K562 (cell line): Measurements from ENCODE around the gene GLMN. TPM values are rescaled to one million over a fixed set of nuclear protein-coding genes. Genes with fewer than 3 reads are reported as not detected.

Experiments
- ATAC-seq: fragments of 200-7000 bp; cut with Tn5 transposase; 3 replicates; pipeline ENCODE4 v1.9.1; 2020; ENCODE audit warnings: moderate library complexity
- BruUV-seq: library from RNA; stranded (reverse); fragments of 400-500 nt; replicated peaks from 2 replicates; lab custom pipeline; 2021; lab: Mats Ljungman, UMichigan
- CTCF ChIA-PET: fragments of 300-600 bp; formaldehyde crosslinking; extraction: SDS; loops from one replicate; lab custom pipeline; 2021; ENCODE audit warnings: low intra/inter-chr PET ratio; lab: Yijun Ruan, JAX
- POLR2A ChIA-PET: fragments of 300-600, 350-650 bp; sonication (Branson Sonifier 250); formaldehyde crosslinking; extraction: SDS; loops from one replicate; lab custom pipeline; 2021; ENCODE audit warnings: antibody characterized with exemption, inconsistent platforms; lab: Yijun Ruan, JAX
- DNase-seq, 4 experiments: peaks; one replicate each; pipeline versions ENCODE4 v3.0.0 to v3.0.0-alpha.2; 2011 to 2018; ENCODE audit warnings: low spot score in 3 of 4, mixed read lengths in 3 of 4; ENCODE audit errors: extremely low read depth in 1 of 4
- FAIRE-seq: peaks from 2 replicates; lab custom pipeline; 2011; peaks lifted over from hg19 to GRCh38; lab: Jason Lieb, UNC
- H2AFZ ChIP-seq: 2 replicates; pipeline ENCODE4 v1.6.0; 2011; ENCODE audit warnings: low read depth, low read length, control low read depth, inconsistent platforms
- H3K27ac ChIP-seq: fragments of 200-600 bp; 3 replicates; pipeline ENCODE4 v1.8.0; 2011; ENCODE audit warnings: low read depth, mild to moderate bottlenecking, control low read depth, inconsistent platforms, low read length, moderate library complexity, mixed read lengths; ENCODE audit errors: extremely low read depth
- H3K27me3 ChIP-seq, 2 experiments: fragments of 300-600 bp in 1 of 2; 2 replicates in 1 of 2; 3 replicates in 1 of 2; pipeline versions ENCODE4 v1.6.0 to v1.8.0; 2011; ENCODE audit warnings: inconsistent platforms in 2 of 2, low read length in 2 of 2, mild to moderate bottlenecking in 1 of 2, mixed read lengths in 1 of 2, moderate library complexity in 1 of 2; ENCODE audit not compliant: control insufficient read depth in 2 of 2, insufficient read depth in 2 of 2
- H3K36me3 ChIP-seq: fragments of 300-600 bp; 3 replicates; pipeline ENCODE4 v1.8.0; 2011; ENCODE audit warnings: mild to moderate bottlenecking, low read length, inconsistent platforms; ENCODE audit not compliant: control insufficient read depth, insufficient read depth
- H3K4me1 ChIP-seq, 2 experiments: fragments of 200-600 bp in 1 of 2; replicated peaks in 1 of 2; 2 replicates in 1 of 2; 3 replicates in 1 of 2; pipeline versions ENCODE4 v1.5.1 to v1.8.0; 2011; ENCODE audit warnings: inconsistent platforms in 2 of 2, low read length in 2 of 2, mild to moderate bottlenecking in 1 of 2, mixed read lengths in 1 of 2, moderate library complexity in 1 of 2; ENCODE audit not compliant: control insufficient read depth in 2 of 2, insufficient read depth in 2 of 2
- H3K4me2 ChIP-seq: 2 replicates; pipeline ENCODE4 v1.6.1; 2011; ENCODE audit warnings: low read length, control low read depth, inconsistent platforms, mixed read lengths; ENCODE audit not compliant: insufficient read depth
- H3K4me3 ChIP-seq: fragments of 200-600 bp; sonication (generic), shearing (Covaris generic); 2 replicates; pipeline ENCODE4 v1.5.1; 2016; ENCODE audit warnings: control low read depth, inconsistent platforms
- H3K79me2 ChIP-seq: fragments of 200-600 bp; 3 replicates; pipeline ENCODE4 v1.8.0; 2011; ENCODE audit warnings: low read length, inconsistent platforms; ENCODE audit not compliant: control insufficient read depth, insufficient read depth
- H3K9ac ChIP-seq, 2 experiments: 2 replicates each; pipeline versions ENCODE4 v1.6.0 to v1.6.1; 2011; ENCODE audit warnings: low read depth in 2 of 2, low read length in 2 of 2, control low read depth in 1 of 2, inconsistent platforms in 1 of 2, mild to moderate bottlenecking in 1 of 2, mixed read lengths in 1 of 2; ENCODE audit not compliant: insufficient read depth in 1 of 2
- H3K9me1 ChIP-seq: one replicate; pipeline ENCODE4 v1.6.0; 2011; ENCODE audit warnings: inconsistent platforms, mild to moderate bottlenecking, low read length, moderate library complexity; ENCODE audit not compliant: control insufficient read depth, insufficient read depth
- H3K9me3 ChIP-seq: replicated peaks from 2 replicates; pipeline ENCODE4 v1.5.1; 2011; ENCODE audit warnings: low read depth, low read length, inconsistent platforms; ENCODE audit not compliant: control insufficient read depth, insufficient read depth
- H4K20me1 ChIP-seq: replicated peaks from 2 replicates; pipeline ENCODE4 v1.6.1; 2011; ENCODE audit warnings: low read length, inconsistent platforms, mixed read lengths; ENCODE audit not compliant: control insufficient read depth, insufficient read depth
- DEAF1 ChIP-seq: fragments of 450-650 bp; formaldehyde crosslinking; IDR thresholded peaks from 2 replicates; pipeline ENCODE4 v1.4.0; 2020; ENCODE audit warnings: mild to moderate bottlenecking, moderate library complexity
- MAFK ChIP-seq: IDR thresholded peaks from 2 replicates; pipeline ENCODE4 v1.6.1; 2011; ENCODE audit warnings: low read length, improper control_type of control experiment
- POLR3A ChIP-seq: IDR thresholded peaks from 2 replicates; pipeline ENCODE4 v1.6.1; 2011; ENCODE audit warnings: borderline replicate concordance, mild to moderate bottlenecking, moderate library complexity; ENCODE audit not compliant: insufficient read length, insufficient read depth; ENCODE audit errors: extremely low read depth
- SPI1 ChIP-seq: IDR thresholded peaks from 2 replicates; pipeline ENCODE4 v1.6.1; 2011; ENCODE audit warnings: low read depth, low read length, control low read depth, borderline replicate concordance
- SRSF1 ChIP-seq: fragments of 200-400 bp; formaldehyde crosslinking; IDR thresholded peaks from 2 replicates; pipeline ENCODE4 v1.6.1; 2017; ENCODE audit warnings: mild to moderate bottlenecking, low read depth, low read length, moderate library complexity
- U2AF2 ChIP-seq: fragments of 200-400 bp; formaldehyde crosslinking; optimal IDR thresholded peaks from 2 replicates; pipeline ENCODE3; 2017; ENCODE audit warnings: low read depth, mild to moderate bottlenecking, low read length
- ZBTB1 ChIP-seq: sonication (generic); formaldehyde crosslinking; IDR thresholded peaks from 2 replicates; pipeline ENCODE4 v1.8.1; 2023; ENCODE audit warnings: missing genetic modification reagents, low read depth, mild to moderate bottlenecking, borderline replicate concordance
- ZNF695 ChIP-seq: fragments of 450-650 bp; formaldehyde crosslinking; IDR thresholded peaks from 2 replicates; pipeline ENCODE4 v1.4.0; 2020; ENCODE audit warnings: mild to moderate bottlenecking, moderate library complexity
- WGBS: fragments of 100-300 bp; shearing (Covaris generic); methylation state at CpG from one replicate; pipeline ENCODE4 v1.1.6; 2016; ENCODE audit warnings: low coverage, mixed read lengths; ENCODE audit not compliant: insufficient coverage; ENCODE audit errors: missing lambda C conversion rate; 5-methylcytosine and 5-hydroxymethylcytosine counted together
- in situ Hi-C: fragments of 300-500 bp; cut with MboI; formaldehyde crosslinking; loops from 4 replicates; pipeline ENCODE4 v1.15.0; 2018; ENCODE audit warnings: inconsistent platforms, mixed read lengths
- intact Hi-C: fragments of 100-400 bp; cut with micrococcal nuclease; formaldehyde crosslinking; loops from 2 replicates; pipeline ENCODE4 v1.14.2; 2022
- polyA plus RNA-seq, 8 experiments: library from polyadenylated mRNA; depleted of rRNA in 4 of 8; stranded (reverse) in 5 of 8; unstranded in 3 of 8; fragments of >200 nt; fragmentation: Nextera tagmentation in 2 of 8; fragmentation: Illumina TruSeq in 1 of 8; extraction: Ambion mirVana in 2 of 8; extraction: Trizol in 1 of 8; gene quantifications; 2 replicates each; pipeline versions ENCODE4 v1.2.1 to v1.2.3, GENCODE V29; 2011 to 2014; ENCODE audit warnings: inconsistent platforms in 1 of 8, missing spikeins in 1 of 8
- total RNA-seq, 7 experiments: library from RNA; depleted of rRNA in 6 of 7; stranded (reverse); fragments of >200 nt in 6 of 7; fragmentation: Illumina TruSeq in 2 of 7; extraction: Trizol in 2 of 7; gene quantifications; 2 replicates each; pipeline versions ENCODE4 v1.2.1 to v1.2.3, GENCODE V29; 2011 to 2021; ENCODE audit warnings: low replicate concordance in 1 of 7

The GLMN gene
- total and polyA plus RNA-seq, 9 of the 15 experiments (the other 6 are each of a cell fraction or from before 2014, with no cell fraction given) = 13.0 to 24.8 (median 19.0) TPM

DNA sequence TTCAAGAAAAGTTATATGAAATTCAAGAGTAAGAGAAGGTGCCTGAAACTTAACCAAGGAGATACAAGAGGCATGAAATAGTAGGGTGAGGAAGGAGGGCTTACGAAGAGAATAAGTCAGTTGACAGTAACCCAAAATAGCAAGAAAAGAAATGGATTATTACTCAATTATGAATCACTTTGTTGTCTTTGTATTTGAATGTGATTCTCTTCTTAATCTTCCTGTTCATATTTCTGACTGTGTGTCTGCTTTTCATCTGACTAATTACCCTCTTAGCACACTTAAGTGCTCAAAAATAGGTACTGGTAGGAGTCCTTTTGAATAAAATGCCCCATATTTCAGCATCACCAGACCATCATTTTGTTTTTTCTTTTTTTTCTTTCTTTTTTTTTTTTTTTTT is 39.4 kb downstream of the GLMN start:
- DNase-seq (no peak), FAIRE-seq (no peak), ATAC-seq (no peak)
- H3K9me1 ChIP-seq = no peaks in the 10 kb centered on the region
- H3K9ac ChIP-seq = no peak overlapping the region
- no peak overlapping the region for H3K4me2 ChIP-seq
- no peak overlapping the region for H3K4me3 ChIP-seq
- no TSS peak for BruUV-seq
- in situ Hi-C loops = no loop called here
- no peaks in the 10 kb centered on the region for H3K9me3 ChIP-seq
- H2AFZ ChIP-seq = no peak overlapping the region
- ChIA-PET CTCF (no interaction called here), POLR2A (interaction anchor here (1.7 kb wide), 1 partner anchor 13 kb away, joined by 6 read pairs; no protein-coding TSS in a partner anchor)
- intact Hi-C loops = no loop called here
- no peaks in the 10 kb centered on the region for H3K79me2 ChIP-seq
- TF ChIP-seq SPI1 (no peak), ZNF695 (no peak), DEAF1 (CRISPR knock-in tag) (no peak), MAFK (no peak), POLR3A (no peak), U2AF2 (no peak), SRSF1 (no peak), ZBTB1 (CRISPR knock-in tag) (no peak)
- H3K27ac ChIP-seq = no peak overlapping the region
- no peaks in the 10 kb centered on the region for H3K27me3 ChIP-seq
- H3K36me3 ChIP-seq = peaks cover 26% of the 10 kb centered on the region; the same call in 1 of the 3 replicates
- no peaks in the 10 kb centered on the region for H3K4me1 ChIP-seq
- 100% methylated on average over 1 of the region's 1 CpG for WGBS
- no peaks in the 10 kb centered on the region for H4K20me1 ChIP-seq
